GM12892 (cell line): Measurements from ENCODE around the gene NDP.

Experiments
- POLR2A ChIP-seq: IDR thresholded peaks from 2 replicates; pipeline ENCODE4 v1.6.1; 2011; ENCODE audit warnings: low read depth, low read length, control low read depth
- POLR2AphosphoS5 ChIP-seq: IDR thresholded peaks from 2 replicates; pipeline ENCODE4 v1.6.1; 2011; ENCODE audit warnings: low read depth, low read length, control low read depth
- TAF1 ChIP-seq: IDR thresholded peaks from 2 replicates; pipeline ENCODE4 v1.6.1; 2011; ENCODE audit warnings: low read depth, mild to moderate bottlenecking, control low read depth, low read length, borderline replicate concordance

- no peak for TF ChIP-seq POLR2A
- TF ChIP-seq POLR2AphosphoS5 = no peak
- TF ChIP-seq TAF1 = no peak
Measured at GRCh38 chrX:43996491-43996890, 23.3 kb upstream of the NDP start.
